Activated CD4-positive, alpha-beta T cell treated with anti-CD3 and anti-CD28 coated beads, Interleukin-2, amount 10 ng/mL, durations not matched to agents 7 days and 5 days (primary cell): ENCODE results near the gene EIF2B5. TPM values are rescaled to one million over a fixed set of nuclear protein-coding genes. Genes with fewer than 3 reads are reported as not detected.

Experiments
- CTCF ChIA-PET: fragments of 350-600 bp; sonication (Branson Sonifier 250); formaldehyde crosslinking; loops from one replicate; lab custom pipeline; 2021; ENCODE audit warnings: antibody characterized with exemption; lab: Charles Lee
- POLR2A ChIA-PET: fragments of 350-600 bp; sonication (Branson Sonifier 250); formaldehyde crosslinking; loops from one replicate; lab custom pipeline; 2021; ENCODE audit warnings: antibody characterized with exemption; lab: Charles Lee
- DNase-seq: peaks from one replicate; pipeline ENCODE4 v3.0.0-alpha.2; 2020
- H3K27ac Mint-ChIP-seq: one replicate; pipeline ENCODE4 v1.8.0; 2021; ENCODE audit warnings: mild to moderate bottlenecking, moderate library complexity, mixed read lengths
- H3K27me3 Mint-ChIP-seq: one replicate; pipeline ENCODE4 v1.8.0; 2021; ENCODE audit warnings: mixed read lengths
- H3K36me3 Mint-ChIP-seq: one replicate; pipeline ENCODE4 v1.8.0; 2021; ENCODE audit warnings: low read depth, mixed read lengths
- H3K4me1 Mint-ChIP-seq: one replicate; pipeline ENCODE4 v1.8.0; 2021; ENCODE audit warnings: mixed read lengths
- H3K4me3 Mint-ChIP-seq: one replicate; pipeline ENCODE4 v1.8.0; 2021; ENCODE audit warnings: mild to moderate bottlenecking, moderate library complexity, mixed read lengths
- H3K9me3 Mint-ChIP-seq: one replicate; pipeline ENCODE4 v1.8.0; 2021; ENCODE audit warnings: mixed read lengths
- total RNA-seq, 2 experiments: library from RNA; stranded (reverse); gene quantifications; one replicate each; pipeline ENCODE4 v1.2.3, GENCODE V29; 2021

The EIF2B5 gene
- total RNA-seq, 2 experiments from 2014 or later: 53.0 to 60.0 TPM

- H3K4me3 Mint-ChIP-seq: peak overlapping the region; percentile 91
- no peaks in the 10 kb centered on the region for H3K27me3 Mint-ChIP-seq
- peaks cover 43% of the 10 kb centered on the region for H3K36me3 Mint-ChIP-seq
- ChIA-PET CTCF (interaction anchor here (1.0 kb wide), 2 partner anchors 9 to 42 kb away, joined by 3 read pairs; partner anchors contain the start of gene ABCF3), POLR2A (no interaction called here)
- H3K4me1 Mint-ChIP-seq: peaks cover 39% of the 10 kb centered on the region
- no peak overlapping the region for H3K27ac Mint-ChIP-seq
- no peaks in the 10 kb centered on the region for H3K9me3 Mint-ChIP-seq
- DNase-seq: no peak
These were observed 41.5 kb downstream of the EIF2B5 start for GRCh38 chr3:184176377-184177330.

DNA sequence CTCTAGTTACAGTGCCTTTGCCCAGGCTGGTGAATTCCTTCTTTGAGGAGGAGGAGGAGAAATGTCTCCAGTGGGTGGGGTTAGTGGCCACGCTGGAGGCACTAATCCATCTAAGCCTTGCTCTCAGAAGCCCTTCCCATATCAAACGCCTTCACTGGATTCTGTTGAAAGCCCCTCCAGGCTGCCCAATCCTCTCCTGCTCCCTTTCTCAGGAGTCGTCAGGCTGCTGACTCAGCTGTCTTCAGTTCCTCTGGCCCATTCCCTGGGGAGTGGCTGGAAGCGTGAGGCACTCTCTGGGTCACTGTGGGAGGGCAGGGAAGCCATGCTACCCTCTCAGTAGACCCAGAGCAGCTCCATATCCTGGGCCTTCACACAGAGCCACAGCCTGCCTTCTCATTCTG, 42.2 kb downstream of the EIF2B5 start:
- H3K27me3 Mint-ChIP-seq: no peaks in the 10 kb centered on the region
- H3K9me3 Mint-ChIP-seq: no peaks in the 10 kb centered on the region
- POLR2A ChIA-PET: no interaction called here
- H3K4me1 Mint-ChIP-seq: peaks cover 39% of the 10 kb centered on the region
- DNase-seq: no peak
- H3K27ac Mint-ChIP-seq: no peak overlapping the region
- peaks cover 45% of the 10 kb centered on the region for H3K36me3 Mint-ChIP-seq
- no peak overlapping the region for H3K4me3 Mint-ChIP-seq
- CTCF ChIA-PET: interaction anchor here (1.0 kb wide), 1 partner anchor 8 kb away, joined by 3 read pairs; the partner anchor contains the start of gene ABCF3

GRCh38 chr3:184177767-184178306, 42.7 kb downstream of the EIF2B5 start:
- Mint-ChIP-seq H3K27ac (no peak overlapping the region), H3K36me3 (peaks cover 50% of the 10 kb centered on the region)

DNA sequence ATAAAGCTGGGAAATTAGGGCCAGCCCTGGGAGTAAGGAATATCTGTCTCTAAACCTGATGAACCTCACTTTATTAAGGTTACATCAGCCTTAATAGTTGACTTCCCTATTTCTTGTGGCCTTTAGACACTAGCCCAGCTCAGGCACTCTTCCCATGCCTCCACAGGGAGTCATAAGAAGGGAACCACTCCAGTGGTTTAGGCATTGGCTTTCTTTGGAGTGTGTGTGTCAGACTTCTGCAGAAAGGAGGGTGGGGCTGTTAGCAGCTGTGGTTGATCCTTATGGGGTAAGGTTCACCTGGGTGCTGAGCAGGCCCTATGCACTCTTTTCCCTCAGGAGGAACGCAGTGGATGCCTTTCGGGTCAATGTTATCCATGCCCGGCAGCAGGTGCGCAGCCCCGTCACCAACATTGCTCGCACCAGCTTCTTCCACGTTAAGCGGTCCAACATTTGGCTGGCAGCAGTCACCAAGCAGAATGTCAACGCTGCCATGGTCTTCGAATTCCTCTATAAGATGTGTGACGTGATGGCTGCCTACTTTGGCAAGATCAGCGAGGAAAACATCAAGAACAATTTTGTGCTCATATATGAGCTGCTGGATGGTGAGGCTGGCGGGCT, 43.5 kb downstream of the EIF2B5 start:
- no peak for DNase-seq
- Mint-ChIP-seq H3K27ac (peak overlapping the region; percentile 57), H3K9me3 (no peaks in the 10 kb centered on the region), H3K36me3 (peaks cover 58% of the 10 kb centered on the region), H3K4me1 (peaks cover 38% of the 10 kb centered on the region), H3K27me3 (no peaks in the 10 kb centered on the region), H3K4me3 (no peak overlapping the region)
- ChIA-PET CTCF (interaction anchor here (0.6 to 1.0 kb wide), 3 partner anchors 72 to 467 kb away, joined by 3 read pairs; no protein-coding TSS in a partner anchor), POLR2A (no interaction called here)

More at GRCh38 chr3:184177767-184178306, 42.7 kb downstream of the EIF2B5 start:
- H3K4me3 Mint-ChIP-seq: no peak overlapping the region
- H3K27me3 Mint-ChIP-seq: no peaks in the 10 kb centered on the region
- ChIA-PET POLR2A (no interaction called here), CTCF (interaction anchor here (0.6 to 1.0 kb wide), 2 partner anchors 72 to 102 kb away, joined by 3 read pairs; no protein-coding TSS in a partner anchor)
- H3K4me1 Mint-ChIP-seq: peaks cover 39% of the 10 kb centered on the region
- no peak for DNase-seq
- H3K9me3 Mint-ChIP-seq: no peaks in the 10 kb centered on the region

- POLR2A ChIA-PET: no interaction called here
- H3K27ac Mint-ChIP-seq: no peak overlapping the region
- no peak overlapping the region for H3K4me3 Mint-ChIP-seq
- H3K9me3 Mint-ChIP-seq: no peaks in the 10 kb centered on the region
- peaks cover 34% of the 10 kb centered on the region for H3K4me1 Mint-ChIP-seq
- CTCF ChIA-PET: interaction anchor here (0.6 to 1.5 kb wide), 3 partner anchors 24 to 264 kb away, joined by 3 to 4 read pairs (median 3); no protein-coding TSS in a partner anchor
- H3K36me3 Mint-ChIP-seq: peaks cover 68% of the 10 kb centered on the region
- H3K27me3 Mint-ChIP-seq: no peaks in the 10 kb centered on the region
- no peak for DNase-seq
These were observed 45.0 kb downstream of the EIF2B5 start for GRCh38 chr3:184180165-184180564.

- H3K27ac Mint-ChIP-seq: no peak overlapping the region
- DNase-seq: no peak
- CTCF ChIA-PET: interaction anchor here (0.7 to 1.0 kb wide), 3 partner anchors 15 to 44 kb away, joined by 3 read pairs; no protein-coding TSS in a partner anchor
- POLR2A ChIA-PET: no interaction called here
- H3K4me1 Mint-ChIP-seq: peaks cover 31% of the 10 kb centered on the region
- no peak overlapping the region for H3K4me3 Mint-ChIP-seq
- no peaks in the 10 kb centered on the region for H3K27me3 Mint-ChIP-seq
- no peaks in the 10 kb centered on the region for H3K9me3 Mint-ChIP-seq
- peaks cover 68% of the 10 kb centered on the region for H3K36me3 Mint-ChIP-seq
These were observed 46.4 kb downstream of the EIF2B5 start for GRCh38 chr3:184181596-184181995.

DNA sequence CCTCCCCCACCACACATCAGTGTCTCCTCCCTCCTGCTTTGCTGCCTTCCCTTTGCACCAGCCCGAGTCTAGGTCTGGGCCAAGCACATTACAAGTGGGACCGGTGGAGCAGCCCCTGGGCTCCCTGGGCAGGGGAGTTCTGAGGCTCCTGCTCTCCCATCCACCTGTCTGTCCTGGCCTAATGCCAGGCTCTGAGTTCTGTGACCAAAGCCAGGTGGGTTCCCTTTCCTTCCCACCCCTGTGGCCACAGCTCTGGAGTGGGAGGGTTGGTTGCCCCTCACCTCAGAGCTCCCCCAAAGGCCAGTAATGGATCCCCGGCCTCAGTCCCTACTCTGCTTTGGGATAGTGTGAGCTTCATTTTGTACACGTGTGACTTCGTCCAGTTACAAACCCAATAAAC, 48.5 kb downstream of the EIF2B5 start:
- DNase-seq: no peak
- H3K36me3 Mint-ChIP-seq: peaks cover 63% of the 10 kb centered on the region
- no peaks in the 10 kb centered on the region for H3K9me3 Mint-ChIP-seq
- no peaks in the 10 kb centered on the region for H3K27me3 Mint-ChIP-seq
- peaks cover 32% of the 10 kb centered on the region for H3K4me1 Mint-ChIP-seq
- ChIA-PET CTCF (interaction anchor here (0.7 to 4.3 kb wide), 7 partner anchors 10 to 109 kb away, joined by 3 to 22 read pairs (median 3); partner anchors contain the start of genes AP2M1 and EIF2B5), POLR2A (no interaction called here)
- no peak overlapping the region for H3K27ac Mint-ChIP-seq
- no peak overlapping the region for H3K4me3 Mint-ChIP-seq

DNA sequence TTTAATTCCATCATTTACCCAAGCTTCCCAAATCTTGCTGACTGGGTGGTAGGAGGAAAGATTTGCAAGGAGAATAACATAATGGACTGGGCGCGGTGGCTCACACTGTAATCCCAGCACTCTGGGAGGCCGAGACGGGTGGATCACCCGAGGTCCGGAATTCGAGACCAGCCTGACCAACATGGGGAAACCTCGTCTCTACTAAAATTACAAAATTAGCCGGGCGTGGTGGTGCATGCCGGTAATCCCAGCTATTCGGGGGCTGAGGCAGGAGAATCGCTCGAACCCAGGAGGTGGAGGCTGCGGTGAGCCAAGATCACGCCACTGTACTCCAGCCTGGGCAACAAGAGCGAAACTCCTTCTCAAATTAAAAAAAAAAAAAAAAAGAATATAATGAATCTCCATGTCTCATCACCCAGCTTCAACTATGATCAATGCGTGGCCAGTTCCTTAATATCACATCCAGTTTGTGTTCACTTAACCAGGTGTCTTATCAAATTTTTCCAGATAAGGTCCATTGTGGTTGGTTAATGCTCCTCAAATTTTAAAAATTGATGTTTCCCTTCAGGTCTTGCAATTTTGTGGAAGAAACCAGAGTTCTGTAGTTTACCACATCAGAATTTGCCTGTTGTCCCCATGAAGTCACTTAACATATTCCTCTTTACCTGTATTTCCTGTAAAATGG, 49.5 kb downstream of the EIF2B5 start:
- no peaks in the 10 kb centered on the region for H3K9me3 Mint-ChIP-seq
- ChIA-PET POLR2A (no interaction called here), CTCF (interaction anchor here (0.6 to 4.3 kb wide), 5 partner anchors 11 to 270 kb away, joined by 3 to 22 read pairs (median 4); partner anchors contain the start of genes AP2M1 and EIF2B5)
- H3K27me3 Mint-ChIP-seq: no peaks in the 10 kb centered on the region
- no peak for DNase-seq
- peaks cover 36% of the 10 kb centered on the region for H3K4me1 Mint-ChIP-seq
- H3K27ac Mint-ChIP-seq: peak overlapping the region; percentile 82
- H3K4me3 Mint-ChIP-seq: peak overlapping the region; percentile 94
- H3K36me3 Mint-ChIP-seq: peaks cover 58% of the 10 kb centered on the region

GRCh38 chr3:184185461-184186183, 50.5 kb downstream of the EIF2B5 start:
- Mint-ChIP-seq H3K36me3 (peaks cover 57% of the 10 kb centered on the region), H3K9me3 (no peaks in the 10 kb centered on the region), H3K4me1 (peaks cover 36% of the 10 kb centered on the region), H3K4me3 (peak overlapping the region; percentile 94), H3K27ac (peak overlapping the region; percentile 94), H3K27me3 (no peaks in the 10 kb centered on the region)
- POLR2A ChIA-PET: interaction anchor here (0.7 kb wide), 1 partner anchor 10 kb away, joined by 3 read pairs; no protein-coding TSS in a partner anchor
- CTCF ChIA-PET: interaction anchor here (0.6 to 4.3 kb wide), 5 partner anchors 9 to 271 kb away, joined by 3 to 22 read pairs (median 3); partner anchors contain the start of genes AP2M1 and DVL3
- peak; percentile 99 for DNase-seq

DNA sequence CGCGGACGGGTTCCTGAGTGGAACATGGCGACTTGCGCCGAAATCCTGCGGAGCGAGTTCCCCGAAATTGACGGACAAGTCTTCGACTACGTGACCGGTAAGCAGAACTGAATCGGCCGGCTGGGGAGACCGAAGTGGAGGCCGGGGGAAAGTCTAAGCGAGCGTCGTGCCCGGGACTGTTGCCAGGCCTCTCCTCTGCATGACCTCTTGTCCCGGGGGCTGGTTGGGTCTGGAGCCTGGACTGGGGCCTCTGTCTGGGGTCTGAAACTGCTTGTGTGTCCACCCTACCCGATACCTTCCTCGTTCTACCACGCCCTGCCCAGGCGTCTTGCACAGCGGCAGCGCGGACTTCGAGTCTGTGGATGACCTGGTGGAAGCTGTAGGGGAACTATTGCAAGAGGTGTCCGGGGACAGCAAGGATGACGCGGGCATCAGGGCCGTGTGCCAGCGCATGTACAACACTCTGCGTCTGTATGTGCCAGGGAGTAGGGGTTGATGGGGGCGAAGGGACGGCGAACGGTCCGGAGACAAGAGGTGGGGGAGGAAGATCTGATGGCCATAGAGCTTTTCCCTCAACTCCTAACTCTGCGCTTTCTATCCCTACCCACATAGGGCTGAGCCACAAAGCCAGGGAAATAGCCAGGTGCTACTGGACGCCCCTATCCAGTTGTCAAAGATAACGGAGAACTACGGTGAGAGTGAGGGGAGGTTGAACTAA, 51.2 kb downstream of the EIF2B5 start, which contains the start of gene ABCF3:
Gene ABCF3 (plus strand): TSS at position 16 of the 718 bp plus-strand sequence. CDS start 9 bp downstream, at position 25.
- H3K4me1 Mint-ChIP-seq: peaks cover 36% of the 10 kb centered on the region
- no peak for DNase-seq
- CTCF ChIA-PET: interaction anchor here (0.7 to 4.3 kb wide), 4 partner anchors 9 to 42 kb away, joined by 3 to 22 read pairs (median 3); partner anchors contain the start of genes AP2M1 and DVL3

GRCh38 chr3:184186902-184187207, 51.7 kb downstream of the EIF2B5 start:
- CTCF ChIA-PET: no interaction called here
- POLR2A ChIA-PET: no interaction called here
- H3K9me3 Mint-ChIP-seq: no peaks in the 10 kb centered on the region
- H3K27me3 Mint-ChIP-seq: no peaks in the 10 kb centered on the region
- H3K4me3 Mint-ChIP-seq: peak overlapping the region; percentile 94
- peaks cover 47% of the 10 kb centered on the region for H3K36me3 Mint-ChIP-seq
- no peak for DNase-seq
- peaks cover 36% of the 10 kb centered on the region for H3K4me1 Mint-ChIP-seq
- peak overlapping the region; percentile 94 for H3K27ac Mint-ChIP-seq

More for the DNA sequence above, 51.2 kb downstream of the EIF2B5 start, which contains the start of gene ABCF3:
- H3K4me3 Mint-ChIP-seq: peak within 1 kb of the TSS; percentile 94
- H3K9me3 Mint-ChIP-seq: no peaks in the 10 kb centered on the region
- H3K27ac Mint-ChIP-seq: peak within 1 kb of the TSS; percentile 94
- H3K27me3 Mint-ChIP-seq: no peaks in the 10 kb centered on the region
- H3K36me3 Mint-ChIP-seq: peaks cover 50% of the 10 kb centered on the region
- POLR2A ChIA-PET: interaction anchor here (0.7 kb wide), 1 partner anchor 11 kb away, joined by 3 read pairs; no protein-coding TSS in a partner anchor
